Measurements from ENCODE around the gene MUC5B.
"Not testable (repeated sequence)": the region's sequence is repeated elsewhere in the genome, so short reads cannot be mapped to it uniquely, and the experiment has no call there.

Gene MUC5B

DNA sequence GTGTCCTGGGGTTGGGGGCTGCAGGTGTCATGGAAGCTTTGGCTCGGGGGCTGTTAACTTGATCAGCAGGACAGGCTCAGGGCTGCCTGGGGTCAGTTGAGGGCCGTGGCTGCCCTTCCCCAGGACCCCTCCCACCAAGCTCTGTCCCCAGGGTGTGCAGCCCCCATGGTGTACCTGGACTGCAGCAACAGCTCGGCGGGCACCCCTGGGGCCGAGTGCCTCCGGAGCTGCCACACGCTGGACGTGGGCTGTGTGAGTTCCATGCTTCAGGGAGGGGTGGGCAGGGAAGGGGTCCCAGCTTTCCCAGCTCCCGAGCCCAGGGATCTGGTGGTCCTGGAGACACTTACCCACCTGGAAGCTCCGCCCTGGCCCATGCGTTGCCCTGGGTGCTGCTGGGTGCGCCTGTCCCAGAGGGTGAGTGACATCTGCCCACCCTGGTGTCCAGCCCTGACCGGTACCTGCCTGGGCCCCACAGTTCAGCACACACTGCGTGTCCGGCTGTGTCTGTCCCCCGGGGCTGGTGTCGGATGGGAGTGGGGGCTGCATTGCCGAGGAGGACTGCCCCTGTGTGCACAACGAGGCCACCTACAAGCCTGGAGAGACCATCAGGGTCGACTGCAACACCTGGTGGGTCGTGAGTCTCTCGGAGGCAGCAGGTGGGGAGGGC, 11.3 kb downstream of the MUC5B start:
- peak; percentile 22 for DNase-seq

DNA sequence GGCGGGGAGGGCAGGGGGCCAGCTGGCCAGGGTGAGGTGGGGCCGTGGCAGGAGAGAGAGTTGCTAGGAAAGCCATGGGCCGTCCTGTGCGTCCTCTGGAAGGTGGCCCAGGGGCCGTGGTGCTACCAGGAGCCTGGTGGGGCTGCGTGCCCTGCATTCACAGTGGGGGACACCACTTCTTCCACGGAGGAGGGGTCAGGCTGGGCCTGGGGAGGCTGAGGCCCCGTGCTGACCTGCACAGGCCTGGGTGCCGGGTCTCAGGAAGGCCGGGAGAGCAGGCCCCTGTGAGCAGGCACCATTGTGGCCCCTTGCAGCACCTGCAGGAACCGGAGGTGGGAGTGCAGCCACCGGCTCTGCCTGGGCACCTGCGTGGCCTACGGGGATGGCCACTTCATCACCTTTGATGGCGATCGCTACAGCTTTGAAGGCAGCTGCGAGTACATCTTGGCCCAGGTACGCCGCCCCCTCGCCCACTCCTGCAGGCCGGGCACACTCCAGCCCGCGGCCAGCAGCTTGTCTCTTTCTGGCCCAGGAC, 12.0 kb downstream of the MUC5B start:
- DNase-seq = peak; percentile 17

- DNase-seq = no peak
These were observed 12.5 kb downstream of the MUC5B start for GRCh38 chr11:1235306-1235900.

- DNase-seq = no peak
These were observed 13.0 kb downstream of the MUC5B start for GRCh38 chr11:1235901-1236315.

- no peak for DNase-seq
These were observed 13.7 kb downstream of the MUC5B start for GRCh38 chr11:1236316-1237127.

DNA sequence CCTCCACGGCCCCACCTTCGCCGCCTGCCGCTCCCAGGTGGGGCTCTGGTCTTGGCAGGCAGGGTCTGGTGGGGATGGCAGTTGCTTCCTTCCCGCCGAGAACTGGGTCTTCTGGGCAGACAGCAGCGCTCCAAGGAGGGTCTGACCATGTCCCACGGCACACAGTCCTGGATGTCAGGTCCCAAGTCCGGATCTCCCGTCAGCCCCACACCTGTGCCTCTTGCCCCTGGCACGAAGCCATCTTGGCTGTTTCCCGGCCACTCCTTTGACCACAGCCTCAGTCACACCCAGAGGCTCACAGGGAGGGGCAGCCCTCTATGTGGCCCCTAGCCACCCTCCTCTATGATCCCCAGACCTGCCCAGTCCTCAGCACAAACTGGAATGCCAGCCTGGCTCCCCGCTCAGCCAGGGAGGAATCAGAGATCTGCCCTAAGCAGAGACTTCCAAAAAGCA, 14.3 kb downstream of the MUC5B start:
- no peak for DNase-seq

DNA sequence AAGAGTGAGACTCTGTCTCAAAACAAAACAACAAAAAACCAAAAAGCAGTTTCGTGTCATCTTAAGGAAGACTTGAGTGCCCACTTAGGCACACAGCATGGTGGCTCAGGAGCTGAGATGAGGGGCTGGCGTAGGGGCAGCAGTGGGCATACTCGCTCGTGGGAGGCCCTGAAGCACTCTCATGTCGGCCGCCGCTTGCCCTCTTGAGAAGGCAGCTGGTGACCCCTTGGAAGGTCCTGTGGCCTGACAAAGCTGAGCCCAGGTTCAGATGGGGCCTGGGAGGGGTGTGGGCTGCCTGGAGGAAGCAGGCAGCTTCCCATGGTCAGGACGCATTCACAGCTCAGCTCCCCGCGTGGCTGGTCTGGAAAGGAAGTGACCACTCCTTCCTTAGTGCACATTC, 15.0 kb downstream of the MUC5B start:
- DNase-seq = no peak

- no peak for DNase-seq
These were observed 16.1 kb downstream of the MUC5B start for GRCh38 chr11:1238767-1239595.

GRCh38 chr11:1239596-1240205, 16.8 kb downstream of the MUC5B start:
- DNase-seq = no peak

- no peak for DNase-seq
These were observed 17.9 kb downstream of the MUC5B start for GRCh38 chr11:1240771-1241170.

DNA sequence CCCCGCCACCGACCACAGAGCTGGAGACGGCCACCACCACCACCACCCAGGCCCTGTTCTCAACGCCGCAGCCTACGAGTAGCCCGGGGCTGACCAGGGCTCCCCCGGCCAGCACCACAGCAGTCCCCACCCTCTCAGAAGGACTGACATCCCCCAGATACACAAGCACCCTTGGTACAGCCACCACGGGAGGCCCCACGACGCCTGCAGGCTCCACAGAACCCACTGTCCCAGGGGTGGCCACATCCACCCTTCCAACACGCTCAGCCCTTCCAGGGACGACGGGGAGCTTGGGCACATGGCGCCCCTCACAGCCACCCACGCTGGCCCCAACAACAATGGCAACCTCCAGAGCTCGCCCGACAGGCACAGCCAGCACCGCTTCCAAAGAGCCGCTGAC, 18.8 kb downstream of the MUC5B start:
- no peak for DNase-seq

- DNase-seq = no peak
These were observed 19.4 kb downstream of the MUC5B start for GRCh38 chr11:1242289-1242688.

DNA sequence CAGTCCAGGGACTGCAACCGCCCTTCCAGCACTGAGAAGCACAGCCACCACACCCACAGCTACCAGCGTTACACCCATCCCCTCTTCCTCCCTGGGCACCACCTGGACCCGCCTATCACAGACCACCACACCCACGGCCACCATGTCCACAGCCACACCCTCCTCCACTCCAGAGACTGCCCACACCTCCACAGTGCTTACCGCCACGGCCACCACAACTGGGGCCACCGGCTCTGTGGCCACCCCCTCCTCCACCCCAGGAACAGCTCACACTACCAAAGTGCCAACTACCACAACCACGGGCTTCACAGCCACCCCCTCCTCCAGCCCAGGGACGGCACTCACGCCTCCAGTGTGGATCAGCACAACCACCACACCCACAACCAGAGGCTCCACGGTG, 19.9 kb downstream of the MUC5B start:
- not testable (repeated sequence) for DNase-seq

DNA sequence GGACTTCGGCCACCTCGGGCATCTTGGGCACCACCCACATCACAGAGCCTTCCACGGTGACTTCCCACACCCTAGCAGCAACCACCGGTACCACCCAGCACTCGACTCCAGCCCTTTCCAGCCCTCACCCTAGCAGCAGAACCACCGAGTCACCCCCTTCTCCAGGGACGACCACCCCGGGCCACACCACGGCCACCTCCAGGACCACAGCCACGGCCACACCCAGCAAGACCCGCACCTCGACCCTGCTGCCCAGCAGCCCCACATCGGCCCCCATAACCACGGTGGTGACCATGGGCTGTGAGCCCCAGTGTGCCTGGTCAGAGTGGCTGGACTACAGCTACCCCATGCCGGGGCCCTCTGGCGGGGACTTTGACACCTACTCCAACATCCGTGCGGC, 20.7 kb downstream of the MUC5B start:
- not testable (repeated sequence) for DNase-seq

DNA sequence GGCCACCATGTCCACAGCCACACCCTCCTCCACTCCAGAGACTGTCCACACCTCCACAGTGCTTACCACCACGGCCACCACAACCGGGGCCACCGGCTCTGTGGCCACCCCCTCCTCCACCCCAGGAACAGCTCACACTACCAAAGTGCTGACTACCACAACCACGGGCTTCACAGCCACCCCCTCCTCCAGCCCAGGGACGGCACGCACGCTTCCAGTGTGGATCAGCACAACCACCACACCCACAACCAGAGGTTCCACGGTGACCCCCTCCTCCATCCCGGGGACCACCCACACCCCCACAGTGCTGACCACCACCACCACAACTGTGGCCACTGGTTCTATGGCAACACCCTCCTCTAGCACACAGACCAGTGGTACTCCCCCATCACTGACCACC, 21.7 kb downstream of the MUC5B start:
- DNase-seq = not testable (repeated sequence)

DNA sequence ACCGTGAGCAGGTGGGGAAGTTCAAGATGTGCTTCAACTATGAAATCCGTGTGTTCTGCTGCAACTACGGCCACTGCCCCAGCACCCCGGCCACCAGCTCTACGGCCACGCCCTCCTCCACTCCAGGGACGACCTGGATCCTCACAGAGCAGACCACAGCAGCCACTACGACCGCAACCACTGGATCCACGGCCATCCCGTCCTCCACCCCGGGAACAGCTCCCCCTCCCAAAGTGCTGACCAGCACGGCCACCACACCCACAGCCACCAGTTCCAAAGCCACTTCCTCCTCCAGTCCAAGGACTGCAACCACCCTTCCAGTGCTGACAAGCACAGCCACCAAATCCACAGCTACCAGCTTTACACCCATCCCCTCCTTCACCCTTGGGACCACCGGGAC, 22.9 kb downstream of the MUC5B start:
- not testable (repeated sequence) for DNase-seq

GRCh38 chr11:1246301-1246700, 23.4 kb downstream of the MUC5B start:
- DNase-seq = not testable (repeated sequence)

GRCh38 chr11:1247026-1247425, 24.2 kb downstream of the MUC5B start:
- not testable (repeated sequence) for DNase-seq

GRCh38 chr11:1248951-1249350, 26.1 kb downstream of the MUC5B start:
- not testable (repeated sequence) for DNase-seq

- not testable (repeated sequence) for DNase-seq
These were observed 27.5 kb downstream of the MUC5B start for GRCh38 chr11:1250411-1250810.

DNA sequence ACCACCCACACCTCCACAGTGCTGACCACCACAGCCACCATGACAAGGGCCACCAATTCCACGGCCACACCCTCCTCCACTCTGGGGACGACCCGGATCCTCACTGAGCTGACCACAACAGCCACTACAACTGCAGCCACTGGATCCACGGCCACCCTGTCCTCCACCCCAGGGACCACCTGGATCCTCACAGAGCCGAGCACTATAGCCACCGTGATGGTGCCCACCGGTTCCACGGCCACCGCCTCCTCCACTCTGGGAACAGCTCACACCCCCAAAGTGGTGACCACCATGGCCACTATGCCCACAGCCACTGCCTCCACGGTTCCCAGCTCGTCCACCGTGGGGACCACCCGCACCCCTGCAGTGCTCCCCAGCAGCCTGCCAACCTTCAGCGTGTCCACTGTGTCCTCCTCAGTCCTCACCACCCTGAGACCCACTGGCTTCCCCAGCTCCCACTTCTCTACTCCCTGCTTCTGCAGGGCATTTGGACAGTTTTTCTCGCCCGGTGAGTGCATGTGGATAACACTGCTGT, 28.4 kb downstream of the MUC5B start:
- DNase-seq = no peak

All from activated CD4-positive, CD25-positive, alpha-beta regulatory T cell treated with anti-CD3 and anti-CD28 coated beads, Interleukin-2, amount 50 U/mL, for 72 hours (primary cell).